Smooth muscle cell (in vitro differentiated cells): ENCODE measurements around the gene DPAGT1. TPM values are rescaled to one million over a fixed set of nuclear protein-coding genes. Genes with fewer than 3 reads are reported as not detected.

Experiments used
- DNase-seq: peaks from one replicate; lab custom pipeline; 2025; ENCODE audit not compliant: unreplicated experiment; lab: John Stamatoyannopoulos, UW
- H2AFZ ChIP-seq: fragments of 200-600 bp; sonication (generic); 2 replicates; pipeline ENCODE4 v1.6.0; 2016; ENCODE audit warnings: antibody characterized with exemption, low read depth, mild to moderate bottlenecking
- H3F3A ChIP-seq: fragments of 200-600 bp; sonication (generic); 2 replicates; pipeline ENCODE4 v1.6.0; 2017; ENCODE audit warnings: antibody characterized with exemption, low read depth
- H3K27ac ChIP-seq: fragments of 200-600 bp; sonication (generic); 2 replicates; pipeline ENCODE4 v1.5.1; 2016; ENCODE audit warnings: low read depth, mild to moderate bottlenecking
- H3K27me3 ChIP-seq: fragments of 200-600 bp; sonication (generic); 2 replicates; pipeline ENCODE4 v1.6.1; 2016; ENCODE audit warnings: low read depth, mild to moderate bottlenecking
- H3K36me3 ChIP-seq: fragments of 200-600 bp; sonication (generic); 2 replicates; pipeline ENCODE4 v1.5.1; 2016; ENCODE audit warnings: low read depth
- H3K4me1 ChIP-seq: fragments of 200-600 bp; sonication (generic); 2 replicates; pipeline ENCODE4 v1.5.1; 2016; ENCODE audit warnings: low read depth
- H3K4me2 ChIP-seq: fragments of 200-600 bp; sonication (generic); 2 replicates; pipeline ENCODE4 v1.6.0; 2016; ENCODE audit warnings: mild to moderate bottlenecking
- H3K4me3 ChIP-seq: fragments of 200-600 bp; sonication (generic); 2 replicates; pipeline ENCODE4 v1.5.1; 2016; ENCODE audit warnings: mild to moderate bottlenecking
- H3K79me2 ChIP-seq: fragments of 200-600 bp; sonication (generic); 2 replicates; pipeline ENCODE4 v1.6.0; 2016; ENCODE audit warnings: low read depth, mild to moderate bottlenecking
- H3K9ac ChIP-seq: fragments of 200-600 bp; sonication (generic); 2 replicates; pipeline ENCODE4 v1.6.0; 2016; ENCODE audit warnings: low read depth
- H3K9me3 ChIP-seq: fragments of 200-600 bp; sonication (generic); replicated peaks from 2 replicates; pipeline ENCODE4 v1.5.1; 2016; ENCODE audit warnings: low read depth
- H4K20me1 ChIP-seq: fragments of 200-600 bp; sonication (generic); 2 replicates; pipeline ENCODE4 v1.6.0; 2016; ENCODE audit warnings: low read depth
- WGBS: methylation state at CpG from one replicate; pipeline ENCODE4 v1.1.7; 2016; ENCODE audit warnings: low lambda C conversion rate; 5-methylcytosine and 5-hydroxymethylcytosine counted together
- polyA plus RNA-seq: library from polyadenylated mRNA; unstranded; fragments of >200 nt; fragmentation: Nextera tagmentation; extraction: Ambion mirVana; gene quantifications from 2 replicates; pipeline ENCODE4 v1.2.1, GENCODE V29; 2016
- total RNA-seq: library from RNA; depleted of rRNA; stranded (reverse); fragments of >200 nt; gene quantifications from 2 replicates; pipeline ENCODE4 v1.2.3, GENCODE V29; 2014
- TF ChIP-seq, protein P1 (sequence below): fragments of 200-600 bp; sonication (generic); IDR thresholded peaks from 2 replicates; pipeline ENCODE4 v1.5.1; 2017; ENCODE audit warnings: borderline replicate concordance, mild to moderate bottlenecking, antibody characterized with exemption; ENCODE audit not compliant: insufficient read depth, poor library complexity, severe bottlenecking

Gene DPAGT1
- total and polyA plus RNA-seq, 2 experiments from 2014 or later = 40.5 to 73.7 TPM

GRCh38 chr11:119089319-119089718 is 12.3 kb downstream of the DPAGT1 start:
- DNase-seq = no peak
- peaks cover 10% of the 10 kb centered on the region for H4K20me1 ChIP-seq
- H3K4me1 ChIP-seq = peaks cover 14% of the 10 kb centered on the region
- peaks cover 44% of the 10 kb centered on the region for H3K79me2 ChIP-seq
- H3F3A ChIP-seq = peaks cover 5% of the 10 kb centered on the region
- H3K4me3 ChIP-seq = no peak overlapping the region
- TF ChIP-seq, protein P1, sequence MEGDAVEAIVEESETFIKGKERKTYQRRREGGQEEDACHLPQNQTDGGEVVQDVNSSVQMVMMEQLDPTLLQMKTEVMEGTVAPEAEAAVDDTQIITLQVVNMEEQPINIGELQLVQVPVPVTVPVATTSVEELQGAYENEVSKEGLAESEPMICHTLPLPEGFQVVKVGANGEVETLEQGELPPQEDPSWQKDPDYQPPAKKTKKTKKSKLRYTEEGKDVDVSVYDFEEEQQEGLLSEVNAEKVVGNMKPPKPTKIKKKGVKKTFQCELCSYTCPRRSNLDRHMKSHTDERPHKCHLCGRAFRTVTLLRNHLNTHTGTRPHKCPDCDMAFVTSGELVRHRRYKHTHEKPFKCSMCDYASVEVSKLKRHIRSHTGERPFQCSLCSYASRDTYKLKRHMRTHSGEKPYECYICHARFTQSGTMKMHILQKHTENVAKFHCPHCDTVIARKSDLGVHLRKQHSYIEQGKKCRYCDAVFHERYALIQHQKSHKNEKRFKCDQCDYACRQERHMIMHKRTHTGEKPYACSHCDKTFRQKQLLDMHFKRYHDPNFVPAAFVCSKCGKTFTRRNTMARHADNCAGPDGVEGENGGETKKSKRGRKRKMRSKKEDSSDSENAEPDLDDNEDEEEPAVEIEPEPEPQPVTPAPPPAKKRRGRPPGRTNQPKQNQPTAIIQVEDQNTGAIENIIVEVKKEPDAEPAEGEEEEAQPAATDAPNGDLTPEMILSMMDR = no peak
- no peaks in the 10 kb centered on the region for H3K27me3 ChIP-seq
- WGBS = 92% methylated on average over 1 of the region's 1 CpG
- no peak overlapping the region for H3K4me2 ChIP-seq
- no peaks in the 10 kb centered on the region for H3K9me3 ChIP-seq
- no peak overlapping the region for H3K9ac ChIP-seq
- no peak overlapping the region for H2AFZ ChIP-seq
- no peak overlapping the region for H3K27ac ChIP-seq
- H3K36me3 ChIP-seq = no peaks in the 10 kb centered on the region

DNA sequence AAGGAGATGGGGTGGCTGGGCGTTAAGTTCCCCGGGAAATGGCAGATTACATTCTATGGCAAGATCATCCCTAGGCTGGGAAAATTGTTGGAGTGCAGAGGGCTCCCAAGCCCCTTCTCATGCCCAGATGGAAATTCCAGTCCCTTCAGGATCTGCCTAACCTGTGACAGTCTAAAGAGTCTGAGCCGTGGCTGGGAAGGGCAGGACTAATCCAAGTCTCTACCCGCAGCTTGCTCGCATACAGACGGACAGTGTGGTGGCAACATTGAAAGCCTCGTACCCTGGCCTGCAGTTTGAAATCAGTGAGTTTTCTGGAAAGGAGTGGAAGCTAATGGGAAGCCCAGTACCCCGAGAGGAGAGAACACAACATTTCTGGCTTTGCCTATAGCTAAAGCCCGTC is 13.2 kb downstream of the DPAGT1 start:
- no peaks in the 10 kb centered on the region for H3K36me3 ChIP-seq
- no peak overlapping the region for H3K4me2 ChIP-seq
- no peaks in the 10 kb centered on the region for H3F3A ChIP-seq
- H3K9ac ChIP-seq = no peak overlapping the region
- no peaks in the 10 kb centered on the region for H3K9me3 ChIP-seq
- TF ChIP-seq, protein P1 = no peak
- 90% methylated on average over 9 of the region's 9 CpGs for WGBS
- no peaks in the 10 kb centered on the region for H3K27me3 ChIP-seq
- H3K27ac ChIP-seq = no peak overlapping the region
- no peak overlapping the region for H2AFZ ChIP-seq
- no peak for DNase-seq
- H3K4me3 ChIP-seq = no peak overlapping the region
- peaks cover 35% of the 10 kb centered on the region for H3K79me2 ChIP-seq
- H3K4me1 ChIP-seq = peaks cover 15% of the 10 kb centered on the region
- H4K20me1 ChIP-seq = peaks cover 7% of the 10 kb centered on the region

- H3K9ac ChIP-seq = no peak overlapping the region
Measured at GRCh38 chr11:119087747-119088241, 13.9 kb downstream of the DPAGT1 start.

GRCh38 chr11:119087123-119087522 is 14.5 kb downstream of the DPAGT1 start:
- Histone ChIP-seq H3K4me1 (peaks cover 10% of the 10 kb centered on the region), H4K20me1 (no peaks in the 10 kb centered on the region), H2AFZ (no peak overlapping the region), H3K27ac (no peak overlapping the region), H3K36me3 (no peaks in the 10 kb centered on the region), H3K4me3 (no peak overlapping the region), H3K27me3 (no peaks in the 10 kb centered on the region), H3K9me3 (no peaks in the 10 kb centered on the region), H3F3A (no peaks in the 10 kb centered on the region), H3K4me2 (no peak overlapping the region), H3K9ac (no peak overlapping the region), H3K79me2 (peaks cover 22% of the 10 kb centered on the region)
- TF ChIP-seq, protein P1 = no peak
- DNase-seq = no peak
- 98% methylated on average over 6 of the region's 6 CpGs for WGBS

More at GRCh38 chr11:119087747-119088241, 13.9 kb downstream of the DPAGT1 start:
- no peaks in the 10 kb centered on the region for H3K27me3 ChIP-seq
- H3K4me2 ChIP-seq = no peak overlapping the region
- H3K27ac ChIP-seq = no peak overlapping the region
- no peaks in the 10 kb centered on the region for H3K36me3 ChIP-seq
- H4K20me1 ChIP-seq = peaks cover under 1% of the 10 kb centered on the region
- H2AFZ ChIP-seq = no peak overlapping the region
- H3K9me3 ChIP-seq = no peaks in the 10 kb centered on the region
- DNase-seq = no peak
- H3K4me1 ChIP-seq = peaks cover 10% of the 10 kb centered on the region
- TF ChIP-seq, protein P1 = no peak
- WGBS = 100% methylated on average over 2 of the region's 2 CpGs
- H3K4me3 ChIP-seq = no peak overlapping the region
- peaks cover 29% of the 10 kb centered on the region for H3K79me2 ChIP-seq
- H3F3A ChIP-seq = no peaks in the 10 kb centered on the region
